GM23248 (cell line): ENCODE results near the gene RND1.

Source experiments
- EZH2 ChIP-seq: fragments of 200-600 bp; sonication (generic); IDR thresholded peaks from 2 replicates; pipeline ENCODE4 v1.6.1; 2018; ENCODE audit warnings: antibody characterized with exemption, mild to moderate bottlenecking; ENCODE audit not compliant: insufficient read depth, poor library complexity, severe bottlenecking
- EZH2phosphoT487 ChIP-seq: fragments of 200-600 bp; sonication (generic); IDR thresholded peaks from 2 replicates; pipeline ENCODE4 v1.6.1; 2018; ENCODE audit warnings: antibody characterized with exemption, moderate library complexity, mild to moderate bottlenecking, low read depth; ENCODE audit not compliant: insufficient read depth

GRCh38 chr12:48862760-48863159 lies 2.9 kb downstream of the RND1 start:
- TF ChIP-seq EZH2 = no peak
- no peak for TF ChIP-seq EZH2phosphoT487
